HG02840 (cell line): ENCODE data around the gene RAD50.
"Not testable (repeated sequence)": the region's sequence is repeated elsewhere in the genome, so short reads cannot be mapped to it uniquely, and the experiment has no call there.

Experiments
- ATAC-seq: cut with Tn5 transposase; IDR thresholded peaks from one replicate; pipeline ENCODE4 v1.9.1; 2021; ENCODE audit warnings: mild to moderate bottlenecking, moderate library complexity, moderate number of reproducible peaks; ENCODE audit not compliant: unreplicated experiment, low FRiP score

The RAD50 gene

DNA sequence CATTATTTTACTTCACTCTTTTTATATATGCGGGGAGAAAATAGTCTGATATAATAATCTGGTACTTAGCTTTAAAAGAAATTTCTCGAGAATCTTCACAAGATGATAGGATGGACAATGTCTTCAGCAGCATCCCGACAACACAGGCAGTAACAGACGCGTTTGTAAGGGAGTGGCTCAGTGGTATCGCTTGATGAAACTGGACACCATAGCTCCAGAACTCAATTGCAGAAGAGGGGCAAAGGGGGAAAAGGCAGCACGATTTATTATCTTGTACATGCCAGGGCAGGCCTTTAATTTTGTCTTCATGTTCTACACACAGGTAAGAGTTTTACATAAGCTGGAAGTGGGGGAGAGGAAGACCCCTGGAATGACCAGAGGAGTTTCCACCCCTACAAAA lies 132.7 kb downstream of the RAD50 start:
- ATAC-seq, result no peak

DNA sequence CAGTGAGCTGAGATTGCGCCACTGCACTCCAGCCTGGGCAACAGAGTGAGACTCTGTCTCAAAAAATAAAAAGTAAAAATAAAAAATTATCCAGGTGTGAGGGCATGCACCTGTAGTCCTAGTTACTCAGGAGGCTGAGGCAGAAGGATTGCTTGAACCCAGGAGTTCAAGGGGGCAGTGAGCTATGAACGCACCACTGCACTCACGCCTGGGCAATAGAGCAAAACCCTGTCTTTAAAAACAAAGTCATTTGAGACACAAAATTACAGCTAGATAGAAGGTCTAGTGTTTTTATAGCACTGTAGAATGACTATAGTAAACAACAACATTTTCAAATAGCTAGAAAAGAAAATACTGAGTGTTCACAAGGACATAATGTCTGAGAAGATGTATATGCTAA lies 133.4 kb downstream of the RAD50 start:
- ATAC-seq, result no peak

DNA sequence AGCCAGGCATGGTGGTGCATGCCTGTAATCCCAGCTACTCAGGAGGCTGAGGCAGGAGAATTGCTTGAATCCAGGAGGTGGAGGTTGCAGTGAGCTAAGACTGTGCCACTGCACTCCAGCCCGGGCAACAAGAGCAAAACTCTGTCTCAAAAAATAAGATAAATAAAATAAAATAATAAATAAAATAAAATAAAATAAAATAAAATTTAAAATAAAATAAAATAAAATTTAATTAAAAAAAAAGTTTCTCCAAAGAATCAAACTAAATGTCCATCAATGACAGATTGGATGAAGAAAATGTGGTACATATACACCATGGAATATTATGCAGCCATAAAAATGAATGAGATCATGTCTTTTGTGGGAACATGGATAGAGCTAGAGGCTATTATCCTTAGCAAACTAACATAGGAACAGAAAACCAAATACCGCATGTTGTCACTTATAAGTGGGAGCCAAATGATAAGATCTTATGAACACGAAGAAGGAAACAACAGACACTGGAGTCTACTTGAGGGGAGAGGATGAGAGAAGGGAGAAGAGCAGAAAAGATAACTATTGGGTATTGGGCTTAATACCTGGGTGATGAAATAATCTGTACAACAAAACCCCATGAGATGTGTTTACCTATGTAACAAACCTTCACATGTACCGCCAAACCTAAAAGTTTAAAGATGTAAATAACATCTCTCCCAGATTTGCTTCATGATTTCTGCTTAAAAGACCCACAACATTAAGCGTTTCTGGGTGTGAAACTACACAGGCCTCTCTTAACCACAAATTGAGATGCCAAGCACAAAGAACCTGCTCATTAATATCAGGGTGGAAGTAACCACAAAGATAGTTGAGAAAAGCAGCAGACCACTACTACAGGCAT lies 135.2 kb downstream of the RAD50 start:
- not testable (repeated sequence) for ATAC-seq

DNA sequence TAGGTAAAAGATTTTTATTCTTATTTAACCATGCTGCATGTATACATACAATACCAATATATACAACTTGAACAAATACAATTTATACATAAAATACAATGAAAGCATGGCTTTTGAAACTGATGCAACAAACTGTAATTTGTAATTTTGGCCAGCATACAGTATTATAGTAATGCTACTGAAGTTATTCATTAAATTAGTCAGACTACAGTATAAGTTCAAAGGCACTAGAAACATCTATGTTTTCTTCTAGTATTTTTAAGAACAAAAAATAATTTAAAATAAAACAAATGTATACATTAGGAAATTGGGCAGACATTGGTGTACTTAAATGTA lies 135.8 kb downstream of the RAD50 start:
- ATAC-seq, result no peak
